ENCODE measurements around the gene AJUBA.
"Not testable (repeated sequence)": the region's sequence is repeated elsewhere in the genome, so short reads cannot be mapped to it uniquely, and the experiment has no call there.

AJUBA gene

GRCh38 chr14:22979748-22980392, 2.5 kb downstream of the AJUBA start:
- no peak for DNase-seq

- no peak for DNase-seq
These were observed 3.2 kb downstream of the AJUBA start for GRCh38 chr14:22978981-22979671.

- no peak for DNase-seq
These were observed 3.9 kb downstream of the AJUBA start for GRCh38 chr14:22978487-22978837.

- DNase-seq: no peak
These were observed 4.5 kb downstream of the AJUBA start for GRCh38 chr14:22977684-22978486.

- no peak for DNase-seq
These were observed 5.0 kb downstream of the AJUBA start for GRCh38 chr14:22977434-22977683.

GRCh38 chr14:22976620-22977433, 5.5 kb downstream of the AJUBA start:
- DNase-seq: no peak

GRCh38 chr14:22974530-22975313, 7.6 kb downstream of the AJUBA start:
- DNase-seq: no peak

- DNase-seq: peak in 1 of 4 experiments; percentile 18
These were observed 8.9 kb downstream of the AJUBA start for GRCh38 chr14:22973217-22974032.

- DNase-seq: no peak
These were observed 9.9 kb downstream of the AJUBA start for GRCh38 chr14:22972313-22972930.

GRCh38 chr14:22971152-22971551, 11.2 kb downstream of the AJUBA start:
- DNase-seq: no peak

GRCh38 chr14:22966783-22967269, 15.5 kb downstream of the AJUBA start:
- DNase-seq: no peak

GRCh38 chr14:22965916-22966782, 16.2 kb downstream of the AJUBA start:
- not testable (repeated sequence) for DNase-seq

- no peak for DNase-seq
These were observed 20.2 kb downstream of the AJUBA start for GRCh38 chr14:22962061-22962676.

GRCh38 chr14:22955702-22956569, 26.4 kb downstream of the AJUBA start:
- no peak for DNase-seq

- no peak for DNase-seq
These were observed 29.9 kb downstream of the AJUBA start for GRCh38 chr14:22952418-22952817.

GRCh38 chr14:22951795-22952194, 30.6 kb downstream of the AJUBA start:
- not testable (repeated sequence) for DNase-seq

- no peak for DNase-seq
These were observed 36.7 kb downstream of the AJUBA start for GRCh38 chr14:22945642-22946041.

- no peak for DNase-seq
These were observed 42.7 kb downstream of the AJUBA start for GRCh38 chr14:22939684-22940083.

Measured in activated naive CD4-positive, alpha-beta T cell (primary cell).